GM13977 (cell line): ENCODE results near the gene FBXL5.

Experiments
- DNase-seq: peaks from one replicate; pipeline ENCODE4 v3.0.0; 2012; ENCODE audit warnings: low spot score
- CTCF ChIP-seq: IDR thresholded peaks from 2 replicates; pipeline ENCODE4 v1.5.1; 2012; ENCODE audit warnings: mild to moderate bottlenecking, control low read depth; ENCODE audit not compliant: insufficient read depth; ENCODE audit errors: extremely low read depth, missing control alignments
- in situ Hi-C: fragments of 300-500 bp; cut with MboI; formaldehyde crosslinking; loops from one replicate; pipeline ENCODE4 v1.12.0; 2022; ENCODE audit warnings: low sequenced_read_pairs, low pct_unique_long_range_greater_than_20kb, mixed read lengths, inconsistent platforms; ENCODE audit not compliant: unreplicated experiment

Gene FBXL5

GRCh38 chr4:15562114-15562513 is 93.0 kb downstream of the FBXL5 start:
- DNase-seq, result no peak
- in situ Hi-C loops, result no loop called here
- TF ChIP-seq CTCF, result no peak

- TF ChIP-seq CTCF, result no peak
- DNase-seq, result no peak
- in situ Hi-C loops, result no loop called here
Observed at GRCh38 chr4:15558561-15558960, 96.6 kb downstream of the FBXL5 start.

GRCh38 chr4:15557786-15558550 is 97.2 kb downstream of the FBXL5 start:
- TF ChIP-seq CTCF, result no peak
- no peak for DNase-seq
- in situ Hi-C loops, result no loop called here

GRCh38 chr4:15556511-15557092 is 98.6 kb downstream of the FBXL5 start:
- no peak for DNase-seq
- TF ChIP-seq CTCF, result no peak
- in situ Hi-C loops, result no loop called here
